ENCODE data around the gene MALT1. TPM values are rescaled to one million over a fixed set of nuclear protein-coding genes. Genes with fewer than 3 reads are reported as not detected.
A peak's percentile ranks its signal among the peaks of the same experiment; 100 is the strongest.

Gene MALT1
- total RNA-seq, 1 donor from 2014 or later, result 28.1 TPM

DNA sequence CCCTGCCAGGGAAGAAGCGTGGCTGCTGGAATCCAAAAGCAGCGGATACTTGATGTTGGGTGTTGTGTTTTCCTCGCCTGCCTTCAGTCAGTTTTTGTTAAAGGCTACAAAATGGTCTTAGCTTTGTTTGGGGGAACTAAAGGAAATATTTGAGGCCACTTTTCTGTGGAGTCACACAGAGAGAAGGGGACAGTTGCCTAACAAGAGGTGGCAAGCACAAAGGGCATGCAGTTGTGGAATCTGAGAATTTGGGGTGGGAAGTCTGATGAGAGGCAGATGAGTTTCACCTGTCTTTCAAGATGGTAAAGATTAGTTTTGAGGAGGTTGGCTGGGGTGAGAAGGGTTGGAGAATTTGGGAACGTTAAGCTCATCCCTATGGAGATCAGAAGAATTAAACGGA is 2.9 kb downstream of the MALT1 start:
- no peak for DNase-seq (ENCODE audit: extremely low spot score, unreplicated experiment)
- Mint-ChIP-seq H3K27me3 (ENCODE audit: unreplicated experiment) (no peaks in the 10 kb centered on the region), H3K4me3 (ENCODE audit: unreplicated experiment) (no peak overlapping the region), H3K27ac (ENCODE audit: unreplicated experiment) (no peak overlapping the region), H3K4me1 (ENCODE audit: unreplicated experiment) (peaks cover 42% of the 10 kb centered on the region), H3K9me3 (ENCODE audit: unreplicated experiment) (no peaks in the 10 kb centered on the region), H3K36me3 (ENCODE audit: unreplicated experiment) (peaks cover 10% of the 10 kb centered on the region)
- TF ChIP-seq CTCF (IDR thresholded peaks at IDR 0.05), result no peak

DNA sequence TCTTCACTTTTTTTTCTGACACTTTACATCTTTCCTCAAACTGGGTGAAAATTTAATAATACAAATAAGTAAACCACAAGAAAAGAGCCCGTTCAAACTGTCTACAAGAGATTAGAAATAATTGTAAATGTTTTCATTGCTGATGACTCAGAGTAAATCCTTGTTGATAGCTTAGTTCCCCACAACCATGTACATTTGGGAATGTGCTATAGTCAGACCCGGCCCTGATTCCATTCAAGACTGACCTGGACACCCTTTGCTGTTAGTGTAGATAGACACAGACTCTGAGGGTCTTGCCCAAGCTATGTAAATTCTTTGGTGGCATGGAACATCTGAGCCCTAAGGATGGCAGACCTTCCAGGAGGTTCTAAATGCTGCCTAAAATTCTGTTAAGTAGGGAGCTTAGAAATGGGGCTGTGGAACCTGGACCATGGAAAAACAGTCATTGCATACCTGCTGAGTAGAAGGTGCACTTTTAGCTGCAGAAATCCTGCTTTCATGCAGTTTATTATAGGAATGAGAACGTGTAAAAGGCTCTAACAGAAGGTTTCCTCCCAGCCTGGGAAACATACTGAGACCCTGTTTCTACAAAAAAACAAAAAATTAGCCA is 3.7 kb downstream of the MALT1 start:
- peaks cover 39% of the 10 kb centered on the region for H3K4me1 Mint-ChIP-seq (ENCODE audit: unreplicated experiment)

GRCh38 chr18:58676270-58676669 is 5.0 kb downstream of the MALT1 start:
- no peak for DNase-seq (ENCODE audit: extremely low spot score, unreplicated experiment)

More for the DNA sequence above, 3.7 kb downstream of the MALT1 start:
- Mint-ChIP-seq H3K4me3 (ENCODE audit: unreplicated experiment) (no peak overlapping the region), H3K36me3 (ENCODE audit: unreplicated experiment) (peaks cover 10% of the 10 kb centered on the region), H3K27me3 (ENCODE audit: unreplicated experiment) (no peaks in the 10 kb centered on the region), H3K9me3 (ENCODE audit: unreplicated experiment) (no peaks in the 10 kb centered on the region), H3K27ac (ENCODE audit: unreplicated experiment) (no peak overlapping the region)
- DNase-seq (ENCODE audit: extremely low spot score, unreplicated experiment), result no peak
- TF ChIP-seq CTCF (IDR thresholded peaks at IDR 0.05), result no peak

DNA sequence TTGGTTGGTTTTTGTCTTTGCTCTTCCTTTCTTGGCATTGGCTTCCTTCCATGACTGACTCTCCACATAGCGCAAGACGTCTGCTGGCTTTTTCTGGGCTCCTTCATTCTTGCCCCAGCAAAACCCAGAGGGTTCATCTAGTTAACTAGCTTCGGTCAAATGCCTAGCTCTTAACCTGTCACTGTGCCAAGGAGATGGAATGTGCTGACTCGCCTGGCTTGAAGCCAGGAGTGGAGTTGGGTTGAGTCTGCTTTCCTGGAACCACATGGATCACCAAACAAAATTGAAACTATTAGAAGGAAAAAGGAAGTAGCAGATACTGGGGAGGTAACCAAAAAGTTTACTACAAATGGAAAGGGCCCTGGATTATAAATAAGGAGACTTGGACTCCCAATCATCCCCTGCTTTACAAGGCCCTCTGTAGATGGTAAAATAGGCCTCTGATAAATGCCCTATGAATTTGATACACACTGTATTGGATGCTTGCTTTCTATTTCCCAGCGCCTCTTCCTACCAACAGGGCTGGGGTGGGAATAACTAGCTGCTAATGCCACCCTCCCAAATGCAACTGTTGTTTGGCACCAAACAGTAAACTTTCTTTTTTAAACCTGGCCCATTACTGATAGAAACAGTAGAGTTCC is 11.3 kb downstream of the MALT1 start:
- Mint-ChIP-seq H3K36me3 (ENCODE audit: unreplicated experiment) (peaks cover 28% of the 10 kb centered on the region), H3K27ac (ENCODE audit: unreplicated experiment) (peak overlapping the region; percentile 87), H3K9me3 (ENCODE audit: unreplicated experiment) (no peaks in the 10 kb centered on the region), H3K27me3 (ENCODE audit: unreplicated experiment) (no peaks in the 10 kb centered on the region), H3K4me3 (ENCODE audit: unreplicated experiment) (no peak overlapping the region), H3K4me1 (ENCODE audit: unreplicated experiment) (peaks cover 21% of the 10 kb centered on the region)
- DNase-seq (ENCODE audit: extremely low spot score, unreplicated experiment), result peak; percentile 86
- TF ChIP-seq CTCF (IDR thresholded peaks at IDR 0.05), result no peak

More at GRCh38 chr18:58676270-58676669, 5.0 kb downstream of the MALT1 start:
- peaks cover 34% of the 10 kb centered on the region for H3K4me1 Mint-ChIP-seq (ENCODE audit: unreplicated experiment)
- H3K27me3 Mint-ChIP-seq (ENCODE audit: unreplicated experiment), result no peaks in the 10 kb centered on the region
- H3K36me3 Mint-ChIP-seq (ENCODE audit: unreplicated experiment), result peaks cover 10% of the 10 kb centered on the region
- H3K4me3 Mint-ChIP-seq (ENCODE audit: unreplicated experiment), result no peak overlapping the region
- TF ChIP-seq CTCF (IDR thresholded peaks at IDR 0.05), result no peak
- H3K27ac Mint-ChIP-seq (ENCODE audit: unreplicated experiment), result no peak overlapping the region
- no peaks in the 10 kb centered on the region for H3K9me3 Mint-ChIP-seq (ENCODE audit: unreplicated experiment)

- Mint-ChIP-seq H3K36me3 (ENCODE audit: unreplicated experiment) (peaks cover 40% of the 10 kb centered on the region), H3K27ac (ENCODE audit: unreplicated experiment) (no peak overlapping the region), H3K9me3 (ENCODE audit: unreplicated experiment) (no peaks in the 10 kb centered on the region), H3K4me1 (ENCODE audit: unreplicated experiment) (peaks cover 5% of the 10 kb centered on the region), H3K27me3 (ENCODE audit: unreplicated experiment) (no peaks in the 10 kb centered on the region), H3K4me3 (ENCODE audit: unreplicated experiment) (no peak overlapping the region)
- TF ChIP-seq CTCF (IDR thresholded peaks at IDR 0.05), result no peak
- no peak for DNase-seq (ENCODE audit: extremely low spot score, unreplicated experiment)
Observed at GRCh38 chr18:58687871-58688308, 16.6 kb downstream of the MALT1 start.

Data from osteocyte (in vitro differentiated cells).